ENCODE measurements around the gene NUP210. TPM values are rescaled to one million over a fixed set of nuclear protein-coding genes. Genes with fewer than 3 reads are reported as not detected.
A peak's percentile ranks its signal among the peaks of the same experiment; 100 is the strongest.

The NUP210 gene
- total and polyA plus RNA-seq, 2 of the 13 experiments (the other 11 are each of a cell fraction or from before 2014, with no cell fraction given): 31.6 to 35.2 TPM

DNA sequence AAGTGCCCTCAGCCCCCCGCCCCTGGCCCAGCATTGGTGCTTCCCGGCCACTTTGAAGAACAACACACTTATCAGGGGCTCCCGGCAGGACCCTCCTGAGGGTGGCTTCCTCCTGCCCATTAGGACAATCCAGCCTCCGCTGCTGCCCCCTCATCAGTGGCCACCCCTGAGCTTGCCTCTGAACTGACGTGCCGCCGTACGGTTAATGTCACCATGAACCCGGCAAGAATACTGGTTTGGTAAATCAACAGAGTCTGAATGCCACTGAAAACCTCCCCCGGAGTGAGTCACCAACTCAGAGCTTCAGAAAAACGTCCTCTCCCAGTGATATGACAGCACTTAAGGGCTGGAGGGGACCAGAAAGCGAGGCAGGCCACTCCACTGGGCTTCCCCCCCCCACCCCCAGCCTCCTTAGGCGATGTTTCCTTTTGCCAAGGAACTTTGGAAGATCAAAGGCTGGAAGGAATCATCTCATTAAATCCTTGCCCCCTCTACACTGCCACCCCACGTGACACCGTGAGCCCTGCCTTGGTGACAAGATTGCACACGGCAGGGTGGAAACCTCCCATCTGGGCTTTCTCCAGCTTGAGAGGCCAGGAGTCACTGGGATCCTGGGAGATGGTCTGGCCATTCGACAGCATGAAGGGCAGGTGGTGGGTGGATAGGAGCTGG lies 142.1 kb downstream of the NUP210 start:
- CTCF ChIA-PET (ENCODE audit: low intra/inter-chr PET ratio, low total read pairs): no interaction called here
- TF ChIP-seq NKX3-1 (CRISPR knock-in tag; IDR thresholded peaks at IDR 0.05): no peak
- no peak for TF ChIP-seq MZF1 (CRISPR knock-in tag; IDR thresholded peaks at IDR 0.05; ENCODE audit: borderline replicate concordance)
- TF ChIP-seq, protein P1, sequence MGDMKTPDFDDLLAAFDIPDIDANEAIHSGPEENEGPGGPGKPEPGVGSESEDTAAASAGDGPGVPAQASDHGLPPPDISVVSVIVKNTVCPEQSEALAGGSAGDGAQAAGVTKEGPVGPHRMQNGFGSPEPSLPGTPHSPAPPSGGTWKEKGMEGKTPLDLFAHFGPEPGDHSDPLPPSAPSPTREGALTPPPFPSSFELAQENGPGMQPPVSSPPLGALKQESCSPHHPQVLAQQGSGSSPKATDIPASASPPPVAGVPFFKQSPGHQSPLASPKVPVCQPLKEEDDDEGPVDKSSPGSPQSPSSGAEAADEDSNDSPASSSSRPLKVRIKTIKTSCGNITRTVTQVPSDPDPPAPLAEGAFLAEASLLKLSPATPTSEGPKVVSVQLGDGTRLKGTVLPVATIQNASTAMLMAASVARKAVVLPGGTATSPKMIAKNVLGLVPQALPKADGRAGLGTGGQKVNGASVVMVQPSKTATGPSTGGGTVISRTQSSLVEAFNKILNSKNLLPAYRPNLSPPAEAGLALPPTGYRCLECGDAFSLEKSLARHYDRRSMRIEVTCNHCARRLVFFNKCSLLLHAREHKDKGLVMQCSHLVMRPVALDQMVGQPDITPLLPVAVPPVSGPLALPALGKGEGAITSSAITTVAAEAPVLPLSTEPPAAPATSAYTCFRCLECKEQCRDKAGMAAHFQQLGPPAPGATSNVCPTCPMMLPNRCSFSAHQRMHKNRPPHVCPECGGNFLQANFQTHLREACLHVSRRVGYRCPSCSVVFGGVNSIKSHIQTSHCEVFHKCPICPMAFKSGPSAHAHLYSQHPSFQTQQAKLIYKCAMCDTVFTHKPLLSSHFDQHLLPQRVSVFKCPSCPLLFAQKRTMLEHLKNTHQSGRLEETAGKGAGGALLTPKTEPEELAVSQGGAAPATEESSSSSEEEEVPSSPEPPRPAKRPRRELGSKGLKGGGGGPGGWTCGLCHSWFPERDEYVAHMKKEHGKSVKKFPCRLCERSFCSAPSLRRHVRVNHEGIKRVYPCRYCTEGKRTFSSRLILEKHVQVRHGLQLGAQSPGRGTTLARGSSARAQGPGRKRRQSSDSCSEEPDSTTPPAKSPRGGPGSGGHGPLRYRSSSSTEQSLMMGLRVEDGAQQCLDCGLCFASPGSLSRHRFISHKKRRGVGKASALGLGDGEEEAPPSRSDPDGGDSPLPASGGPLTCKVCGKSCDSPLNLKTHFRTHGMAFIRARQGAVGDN (CRISPR knock-in tag; IDR thresholded peaks at IDR 0.05): peak; percentile 15; the same call in 1 of the 2 replicates
- no peak for TF ChIP-seq ZNF337 (CRISPR knock-in tag; IDR thresholded peaks at IDR 0.05; ENCODE audit: borderline replicate concordance, low read depth)
- TF ChIP-seq, protein P2, sequence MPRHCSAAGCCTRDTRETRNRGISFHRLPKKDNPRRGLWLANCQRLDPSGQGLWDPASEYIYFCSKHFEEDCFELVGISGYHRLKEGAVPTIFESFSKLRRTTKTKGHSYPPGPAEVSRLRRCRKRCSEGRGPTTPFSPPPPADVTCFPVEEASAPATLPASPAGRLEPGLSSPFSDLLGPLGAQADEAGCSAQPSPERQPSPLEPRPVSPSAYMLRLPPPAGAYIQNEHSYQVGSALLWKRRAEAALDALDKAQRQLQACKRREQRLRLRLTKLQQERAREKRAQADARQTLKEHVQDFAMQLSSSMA (CRISPR knock-in tag; IDR thresholded peaks at IDR 0.05): no peak
- TF ChIP-seq NFIB (CRISPR knock-in tag; IDR thresholded peaks at IDR 0.05; ENCODE audit: borderline replicate concordance): no peak
- TF ChIP-seq ZNF879 (CRISPR knock-in tag; IDR thresholded peaks at IDR 0.05): no peak
- TF ChIP-seq, protein P3, sequence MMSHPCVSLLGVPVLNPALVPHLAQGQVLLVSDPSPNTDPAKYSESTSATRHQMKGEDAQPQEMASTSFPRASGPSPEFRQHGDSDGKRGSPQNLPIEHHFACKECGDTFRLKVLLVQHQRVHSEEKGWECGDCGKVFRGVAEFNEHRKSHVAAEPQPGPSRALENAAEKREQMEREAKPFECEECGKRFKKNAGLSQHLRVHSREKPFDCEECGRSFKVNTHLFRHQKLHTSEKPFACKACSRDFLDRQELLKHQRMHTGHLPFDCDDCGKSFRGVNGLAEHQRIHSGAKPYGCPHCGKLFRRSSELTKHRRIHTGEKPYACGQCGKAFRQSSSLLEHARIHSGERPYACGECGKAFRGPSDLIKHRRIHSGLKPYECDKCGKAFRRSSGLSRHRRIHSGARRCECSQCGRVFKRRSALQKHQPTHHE (CRISPR knock-in tag; IDR thresholded peaks at IDR 0.05; ENCODE audit: borderline replicate concordance): no peak
- TF ChIP-seq, protein P4, sequence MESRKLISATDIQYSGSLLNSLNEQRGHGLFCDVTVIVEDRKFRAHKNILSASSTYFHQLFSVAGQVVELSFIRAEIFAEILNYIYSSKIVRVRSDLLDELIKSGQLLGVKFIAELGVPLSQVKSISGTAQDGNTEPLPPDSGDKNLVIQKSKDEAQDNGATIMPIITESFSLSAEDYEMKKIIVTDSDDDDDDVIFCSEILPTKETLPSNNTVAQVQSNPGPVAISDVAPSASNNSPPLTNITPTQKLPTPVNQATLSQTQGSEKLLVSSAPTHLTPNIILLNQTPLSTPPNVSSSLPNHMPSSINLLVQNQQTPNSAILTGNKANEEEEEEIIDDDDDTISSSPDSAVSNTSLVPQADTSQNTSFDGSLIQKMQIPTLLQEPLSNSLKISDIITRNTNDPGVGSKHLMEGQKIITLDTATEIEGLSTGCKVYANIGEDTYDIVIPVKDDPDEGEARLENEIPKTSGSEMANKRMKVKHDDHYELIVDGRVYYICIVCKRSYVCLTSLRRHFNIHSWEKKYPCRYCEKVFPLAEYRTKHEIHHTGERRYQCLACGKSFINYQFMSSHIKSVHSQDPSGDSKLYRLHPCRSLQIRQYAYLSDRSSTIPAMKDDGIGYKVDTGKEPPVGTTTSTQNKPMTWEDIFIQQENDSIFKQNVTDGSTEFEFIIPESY (CRISPR knock-in tag; IDR thresholded peaks at IDR 0.05): 0 out of 2 replicates have a peak, but pooled peaks have one; percentile 26
- TF ChIP-seq ZNF737 (CRISPR knock-in tag; IDR thresholded peaks at IDR 0.05; ENCODE audit: borderline replicate concordance): no peak
- TF ChIP-seq TCF7 (IDR thresholded peaks at IDR 0.05; ENCODE audit: low read depth): no peak
- no peak for TF ChIP-seq ZBTB8A (CRISPR knock-in tag; IDR thresholded peaks at IDR 0.05; ENCODE audit: borderline replicate concordance, low read depth)
- TF ChIP-seq, protein P5, sequence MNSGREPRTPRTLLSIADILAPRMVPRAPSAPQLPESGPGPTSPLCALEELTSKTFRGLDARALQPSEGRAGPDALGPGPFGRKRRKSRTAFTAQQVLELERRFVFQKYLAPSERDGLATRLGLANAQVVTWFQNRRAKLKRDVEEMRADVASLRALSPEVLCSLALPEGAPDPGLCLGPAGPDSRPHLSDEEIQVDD (CRISPR knock-in tag; IDR thresholded peaks at IDR 0.05; ENCODE audit: borderline replicate concordance): no peak
- TF ChIP-seq ATRX (CRISPR knock-in tag; IDR thresholded peaks at IDR 0.05; ENCODE audit: borderline replicate concordance): no peak
- TF ChIP-seq FOSL2 (CRISPR knock-in tag; IDR thresholded peaks at IDR 0.05): peak; percentile 55

More for the DNA sequence above, 142.1 kb downstream of the NUP210 start:
- Histone ChIP-seq H3K9me3 (ENCODE audit: low read length) (no peaks in the 10 kb centered on the region), H3K27me3 (ENCODE audit: control insufficient read depth in 1 of 2, insufficient read depth in 2 of 2, low read length in 2 of 2) (no peaks in the 10 kb centered on the region; a peak in 1 of 5 replicates), H3K4me3 (replicated peaks in 1 of 3; ENCODE audit: insufficient read depth in 1 of 3, low read depth in 2 of 3, low read length in 3 of 3) (no peak overlapping the region), H2AFZ (ENCODE audit: low read length) (no peak overlapping the region), H3K9ac (ENCODE audit: insufficient read depth, low read depth, low read length) (no peak overlapping the region), H3K27ac (ENCODE audit: extremely low read length, insufficient read depth, low read length) (no peak overlapping the region), H3K4me2 (ENCODE audit: low read depth, low read length) (no peak overlapping the region), H3K36me3 (replicated peaks in 1 of 2; ENCODE audit: control insufficient read depth in 1 of 2, insufficient read depth in 2 of 2, low read length in 2 of 2) (peaks cover 0 to 15% of the 10 kb centered on the region in 2 experiments; a peak in 2 of 5 replicates), H3K4me1 (ENCODE audit: insufficient read depth, low read length) (peaks cover 41% of the 10 kb centered on the region), H3K79me2 (ENCODE audit: insufficient read depth, low read length) (peaks cover 55% of the 10 kb centered on the region), H4K20me1 (ENCODE audit: insufficient read depth, low read length) (peaks cover 2% of the 10 kb centered on the region; the same call in 1 of the 2 replicates)
- no TSS peak for BruUV-seq (replicated peaks)
- no peak for DNase-seq (ENCODE audit: low spot score)
- in situ Hi-C loops (cut with HindIII; ENCODE audit: extremely low pct_ligation_motif_present, low pct_unique_long_range_greater_than_20kb) (no loop called here), intact Hi-C loops (cut with micrococcal nuclease; ENCODE audit: unreplicated experiment) (no loop called here)
- FAIRE-seq: no peak
- POLR2A ChIA-PET: interaction anchor here (2.0 kb wide), 1 partner anchor 14 kb away, joined by 6 read pairs; no protein-coding TSS in a partner anchor
- ATAC-seq: no peak
- WGBS (ENCODE audit: low lambda C conversion rate): 93% methylated on average over 14 of the region's 17 CpGs

Data from HepG2 (cell line).